NCI-H128 (cell line): ENCODE data around the gene KRT33B.
"Not testable (repeated sequence)": the region's sequence is repeated elsewhere in the genome, so short reads cannot be mapped to it uniquely, and the experiment has no call there.

Experiments used
- DNase-seq: peaks from one replicate; lab custom pipeline; 2025; ENCODE audit not compliant: unreplicated experiment; lab: John Stamatoyannopoulos, UW

KRT33B gene

GRCh38 chr17:41369713-41370112 is at the start of gene KRT33B:
Gene KRT33B (minus strand): TSS chr17:41369813. CDS start chr17:41369750, 63 bp downstream.
- DNase-seq: no peak

- DNase-seq: no peak
Measured at GRCh38 chr17:41418116-41418860, 48.7 kb upstream of the KRT33B start.

- no peak for DNase-seq
Measured at GRCh38 chr17:41417576-41418015, 48.0 kb upstream of the KRT33B start.

- DNase-seq: no peak
Measured at GRCh38 chr17:41417127-41417526, 47.5 kb upstream of the KRT33B start.

GRCh38 chr17:41416479-41416878 is 46.9 kb upstream of the KRT33B start:
- DNase-seq: no peak

GRCh38 chr17:41415833-41416335 is 46.3 kb upstream of the KRT33B start:
- DNase-seq: no peak

- DNase-seq: no peak
Measured at GRCh38 chr17:41415411-41415810, 45.8 kb upstream of the KRT33B start.

- no peak for DNase-seq
Measured at GRCh38 chr17:41413982-41414381, 44.4 kb upstream of the KRT33B start.

- no peak for DNase-seq
Measured at GRCh38 chr17:41413353-41413957, 43.8 kb upstream of the KRT33B start.

- no peak for DNase-seq
Measured at GRCh38 chr17:41411072-41411840, 41.6 kb upstream of the KRT33B start.

GRCh38 chr17:41407226-41407625 is 37.6 kb upstream of the KRT33B start:
- DNase-seq: no peak

- DNase-seq: no peak
Measured at GRCh38 chr17:41406205-41406604, 36.6 kb upstream of the KRT33B start.

GRCh38 chr17:41404024-41404671 is 34.5 kb upstream of the KRT33B start:
- DNase-seq: no peak

- DNase-seq: no peak
Measured at GRCh38 chr17:41403404-41404023, 33.9 kb upstream of the KRT33B start.

GRCh38 chr17:41402161-41402560 is 32.5 kb upstream of the KRT33B start:
- no peak for DNase-seq

GRCh38 chr17:41396996-41397660 is 27.5 kb upstream of the KRT33B start, which contains the start of gene KRT31:
Gene KRT31 (minus strand): TSS chr17:41397608. CDS start chr17:41397539, 69 bp downstream.
- DNase-seq: no peak

GRCh38 chr17:41396340-41396739 is 26.7 kb upstream of the KRT33B start:
- DNase-seq: no peak

GRCh38 chr17:41395611-41396010 is 26.0 kb upstream of the KRT33B start:
- DNase-seq: no peak

- DNase-seq: not testable (repeated sequence)
Measured at GRCh38 chr17:41395044-41395443, 25.4 kb upstream of the KRT33B start.
